ENCODE measurements around the gene CCDC92. TPM values are rescaled to one million over a fixed set of nuclear protein-coding genes. Genes with fewer than 3 reads are reported as not detected.

The CCDC92 gene
- total and polyA plus RNA-seq, 2 experiments from 2014 or later, result 16.9 to 60.2 TPM

- Histone ChIP-seq H2AFZ (no peak overlapping the region), H3K27me3 (no peaks in the 10 kb centered on the region), H3K9me3 (ENCODE audit: low read depth) (no peaks in the 10 kb centered on the region), H3K4me1 (ENCODE audit: insufficient read depth) (no peaks in the 10 kb centered on the region), H3K36me3 (replicated peaks; ENCODE audit: insufficient read depth, low read depth) (no peaks in the 10 kb centered on the region), H3K9me2 (replicated peaks; ENCODE audit: insufficient read depth) (no peaks in the 10 kb centered on the region), H4K20me1 (ENCODE audit: insufficient read depth, poor library complexity, severe bottlenecking) (no peaks in the 10 kb centered on the region), H3K4me3 (no peak overlapping the region), H3K27ac (peak overlapping the region; percentile 82), H3K4me2 (peak overlapping the region; percentile 42), H3K79me2 (no peaks in the 10 kb centered on the region)
- 69% methylated on average over 8 of the region's 8 CpGs for WGBS (ENCODE audit: low lambda C conversion rate, missing lambda C conversion rate)
- DNase-seq (ENCODE audit: low spot score), result peak; percentile 44
- no peak for TF ChIP-seq EZH2 (IDR thresholded peaks at IDR 0.05; ENCODE audit: borderline replicate concordance)
- no peak for TF ChIP-seq EZH2phosphoT487 (IDR thresholded peaks at IDR 0.05; ENCODE audit: low read depth, severe bottlenecking, unreplicated experiment)
- TF ChIP-seq, protein P1, sequence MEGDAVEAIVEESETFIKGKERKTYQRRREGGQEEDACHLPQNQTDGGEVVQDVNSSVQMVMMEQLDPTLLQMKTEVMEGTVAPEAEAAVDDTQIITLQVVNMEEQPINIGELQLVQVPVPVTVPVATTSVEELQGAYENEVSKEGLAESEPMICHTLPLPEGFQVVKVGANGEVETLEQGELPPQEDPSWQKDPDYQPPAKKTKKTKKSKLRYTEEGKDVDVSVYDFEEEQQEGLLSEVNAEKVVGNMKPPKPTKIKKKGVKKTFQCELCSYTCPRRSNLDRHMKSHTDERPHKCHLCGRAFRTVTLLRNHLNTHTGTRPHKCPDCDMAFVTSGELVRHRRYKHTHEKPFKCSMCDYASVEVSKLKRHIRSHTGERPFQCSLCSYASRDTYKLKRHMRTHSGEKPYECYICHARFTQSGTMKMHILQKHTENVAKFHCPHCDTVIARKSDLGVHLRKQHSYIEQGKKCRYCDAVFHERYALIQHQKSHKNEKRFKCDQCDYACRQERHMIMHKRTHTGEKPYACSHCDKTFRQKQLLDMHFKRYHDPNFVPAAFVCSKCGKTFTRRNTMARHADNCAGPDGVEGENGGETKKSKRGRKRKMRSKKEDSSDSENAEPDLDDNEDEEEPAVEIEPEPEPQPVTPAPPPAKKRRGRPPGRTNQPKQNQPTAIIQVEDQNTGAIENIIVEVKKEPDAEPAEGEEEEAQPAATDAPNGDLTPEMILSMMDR (IDR thresholded peaks at IDR 0.05; ENCODE audit: poor library complexity), result no peak
Observed at GRCh38 chr12:123896767-123897166, 75.9 kb downstream of the CCDC92 start.

- Histone ChIP-seq H3K36me3 (replicated peaks; ENCODE audit: insufficient read depth, low read depth) (no peaks in the 10 kb centered on the region), H3K4me2 (no peak overlapping the region), H3K4me1 (ENCODE audit: insufficient read depth) (no peaks in the 10 kb centered on the region), H3K27ac (no peak overlapping the region), H3K9me3 (ENCODE audit: low read depth) (no peaks in the 10 kb centered on the region), H3K27me3 (no peaks in the 10 kb centered on the region), H3K79me2 (no peaks in the 10 kb centered on the region), H4K20me1 (ENCODE audit: insufficient read depth, poor library complexity, severe bottlenecking) (no peaks in the 10 kb centered on the region), H3K9me2 (replicated peaks; ENCODE audit: insufficient read depth) (no peaks in the 10 kb centered on the region), H3K4me3 (no peak overlapping the region), H2AFZ (no peak overlapping the region)
- TF ChIP-seq, protein P1 (IDR thresholded peaks at IDR 0.05; ENCODE audit: poor library complexity), result no peak
- TF ChIP-seq EZH2phosphoT487 (IDR thresholded peaks at IDR 0.05; ENCODE audit: low read depth, severe bottlenecking, unreplicated experiment) (no peak), EZH2 (IDR thresholded peaks at IDR 0.05; ENCODE audit: borderline replicate concordance) (no peak)
- WGBS (ENCODE audit: low lambda C conversion rate, missing lambda C conversion rate), result 91% methylated on average over 8 of the region's 8 CpGs
- DNase-seq (ENCODE audit: low spot score), result no peak
Observed at GRCh38 chr12:123895451-123895850, 77.2 kb downstream of the CCDC92 start.

- Histone ChIP-seq H3K9me3 (ENCODE audit: low read depth) (no peaks in the 10 kb centered on the region), H3K27me3 (no peaks in the 10 kb centered on the region), H4K20me1 (ENCODE audit: insufficient read depth, poor library complexity, severe bottlenecking) (no peaks in the 10 kb centered on the region), H3K4me3 (no peak overlapping the region), H3K27ac (no peak overlapping the region), H2AFZ (no peak overlapping the region), H3K9me2 (replicated peaks; ENCODE audit: insufficient read depth) (no peaks in the 10 kb centered on the region), H3K4me1 (ENCODE audit: insufficient read depth) (no peaks in the 10 kb centered on the region), H3K36me3 (replicated peaks; ENCODE audit: insufficient read depth, low read depth) (no peaks in the 10 kb centered on the region), H3K4me2 (no peak overlapping the region), H3K79me2 (no peaks in the 10 kb centered on the region)
- no peak for DNase-seq (ENCODE audit: low spot score)
- WGBS (ENCODE audit: low lambda C conversion rate, missing lambda C conversion rate), result 80% methylated on average over 4 of the region's 4 CpGs
- TF ChIP-seq, protein P1 (IDR thresholded peaks at IDR 0.05; ENCODE audit: poor library complexity), result no peak
- TF ChIP-seq EZH2 (IDR thresholded peaks at IDR 0.05; ENCODE audit: borderline replicate concordance) (no peak), EZH2phosphoT487 (IDR thresholded peaks at IDR 0.05; ENCODE audit: low read depth, severe bottlenecking, unreplicated experiment) (no peak)
Observed at GRCh38 chr12:123894823-123895345, 77.7 kb downstream of the CCDC92 start.

Data from hepatocyte (in vitro differentiated cells).